Measurements from ENCODE around the gene PTPRK.
"Not testable (repeated sequence)": the region's sequence is repeated elsewhere in the genome, so short reads cannot be mapped to it uniquely, and the experiment has no call there.

Gene PTPRK

DNA sequence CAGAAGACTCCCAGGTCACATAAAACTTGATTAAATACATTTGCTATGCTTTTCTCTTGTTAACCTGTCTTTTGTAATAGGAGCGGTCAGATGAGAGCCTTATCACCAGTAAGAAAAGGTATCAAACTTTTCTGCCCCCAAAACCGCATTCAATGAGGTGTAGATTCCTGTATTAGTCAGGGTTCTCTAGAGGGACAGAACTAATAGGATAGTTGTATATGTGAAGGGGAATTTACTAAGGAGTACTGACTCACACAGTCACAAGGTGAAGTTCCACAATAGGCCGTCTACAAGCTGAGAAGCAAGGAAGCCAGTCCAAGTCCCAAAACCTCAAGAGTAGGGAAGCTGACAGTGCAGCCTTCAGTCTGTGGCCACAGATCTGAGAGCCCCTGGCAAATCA is 32.7 kb downstream of the PTPRK start:
- no peak for DNase-seq

- no peak for DNase-seq
These were observed 33.3 kb downstream of the PTPRK start for GRCh38 chr6:128487055-128487454.

DNA sequence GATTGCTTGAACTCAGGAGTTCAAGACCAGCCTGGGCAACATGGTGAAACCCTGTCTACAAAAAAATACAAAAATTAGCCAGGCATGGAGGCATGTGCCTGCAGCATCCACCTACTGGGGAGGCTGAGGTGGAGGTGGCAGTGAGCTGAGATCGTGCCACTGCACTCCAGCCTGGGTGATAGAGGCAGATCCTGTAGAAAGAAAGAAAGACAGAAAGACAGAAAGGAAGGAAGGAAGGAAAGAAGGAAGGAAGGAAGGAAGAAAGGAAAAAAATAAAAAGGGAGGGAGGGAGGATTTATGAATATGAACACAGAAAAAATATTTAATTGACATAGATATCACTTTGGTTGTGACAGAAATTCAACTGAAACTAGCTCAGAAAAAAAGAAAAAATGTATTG is 33.8 kb downstream of the PTPRK start:
- DNase-seq, result not testable (repeated sequence)

GRCh38 chr6:128483472-128484135 is 36.8 kb downstream of the PTPRK start:
- DNase-seq, result no peak

DNA sequence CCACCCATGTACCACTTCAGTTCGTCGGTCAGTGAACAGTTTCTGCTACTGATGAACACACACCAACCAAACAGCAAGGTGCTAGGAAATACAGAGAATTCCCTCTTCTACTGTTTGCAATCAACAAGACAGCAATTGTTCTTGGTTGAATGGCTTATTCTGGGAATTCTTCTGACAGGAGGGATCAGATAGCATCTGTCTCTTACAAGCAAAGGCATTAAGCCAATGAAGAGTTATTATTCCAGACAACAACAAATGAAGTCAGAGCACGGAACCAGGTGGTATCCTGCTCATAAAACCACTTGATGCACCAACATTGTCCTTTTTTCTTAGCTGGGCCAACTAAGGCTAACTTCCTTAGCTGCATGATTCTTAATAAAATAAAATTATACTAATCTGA is 37.8 kb downstream of the PTPRK start:
- no peak for DNase-seq

DNA sequence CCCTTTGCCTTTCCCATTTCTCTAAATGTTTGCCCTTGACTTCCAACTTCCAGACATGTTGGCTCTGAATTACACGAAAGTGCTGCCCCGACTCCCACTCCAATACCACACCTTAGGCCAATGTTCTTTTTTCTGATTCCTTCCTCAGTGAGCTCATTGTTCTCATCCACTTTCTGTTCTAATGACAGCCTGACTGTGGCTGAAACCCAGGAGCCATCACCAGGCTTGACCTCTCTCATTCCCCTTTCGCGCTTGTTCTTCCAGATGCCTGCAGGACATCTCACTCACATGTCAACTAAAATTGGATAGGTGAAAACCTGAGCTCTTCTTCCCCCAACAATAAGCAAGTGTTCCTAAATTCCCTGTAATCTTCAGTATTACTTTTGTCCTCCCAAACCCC is 40.4 kb downstream of the PTPRK start:
- DNase-seq, result no peak

DNA sequence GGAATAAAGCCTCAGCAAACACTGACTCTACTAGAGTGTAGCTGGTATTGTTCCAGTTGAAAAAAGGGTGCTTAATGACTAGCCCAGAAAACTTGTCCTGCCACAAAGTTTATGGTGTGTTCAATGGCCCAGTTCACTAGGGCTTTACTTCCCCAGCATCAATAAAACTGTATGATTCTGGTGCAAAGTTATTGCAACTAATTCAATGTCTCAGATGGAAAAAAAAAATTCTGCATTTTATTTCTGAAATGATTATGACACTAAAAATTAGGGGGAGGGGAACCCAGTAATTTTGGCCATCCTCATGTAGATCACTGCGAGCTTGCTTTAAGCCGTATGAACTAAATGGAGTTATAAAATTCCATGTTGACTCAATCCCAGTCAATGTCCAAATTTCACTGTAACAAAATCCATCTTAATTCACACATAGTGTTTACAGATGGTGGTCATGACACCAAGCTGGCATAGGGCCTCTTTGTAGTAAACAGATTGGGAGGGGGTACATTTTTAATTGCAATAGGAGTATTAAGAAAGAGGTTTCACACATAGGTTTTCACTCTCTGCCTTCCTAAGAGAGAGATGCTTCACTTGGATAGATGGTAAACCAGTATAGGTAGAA is 41.2 kb downstream of the PTPRK start:
- DNase-seq, result no peak

GRCh38 chr6:128478230-128479047 is 42.0 kb downstream of the PTPRK start:
- DNase-seq, result no peak

GRCh38 chr6:128474933-128475332 is 45.5 kb downstream of the PTPRK start:
- no peak for DNase-seq

GRCh38 chr6:128474481-128474880 is 45.9 kb downstream of the PTPRK start:
- DNase-seq, result no peak

GRCh38 chr6:128471907-128472306 is 48.5 kb downstream of the PTPRK start:
- no peak for DNase-seq

GRCh38 chr6:128465368-128466343 is 54.7 kb downstream of the PTPRK start:
- DNase-seq, result no peak

GRCh38 chr6:128464790-128465189 is 55.6 kb downstream of the PTPRK start:
- no peak for DNase-seq

DNA sequence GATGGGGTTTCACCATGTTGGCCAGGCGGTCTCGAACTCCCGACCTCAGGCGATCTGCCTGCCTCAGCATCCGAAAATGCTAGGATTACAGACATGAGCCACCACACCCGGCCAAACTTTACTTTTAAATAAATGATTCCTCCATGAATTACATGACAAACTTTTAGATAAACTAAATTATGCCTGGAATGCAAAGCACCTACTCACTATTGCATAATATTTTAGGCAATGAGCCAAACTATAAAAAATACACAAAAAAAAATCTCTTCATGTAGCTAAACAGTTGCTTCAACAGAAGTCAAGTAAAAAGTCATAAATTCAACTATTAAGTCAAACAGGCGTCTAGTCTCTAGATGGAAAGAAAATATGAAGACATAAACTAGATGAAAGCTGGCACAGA is 56.5 kb downstream of the PTPRK start:
- no peak for DNase-seq

- DNase-seq, result no peak
These were observed 58.9 kb downstream of the PTPRK start for GRCh38 chr6:128461501-128461900.

DNA sequence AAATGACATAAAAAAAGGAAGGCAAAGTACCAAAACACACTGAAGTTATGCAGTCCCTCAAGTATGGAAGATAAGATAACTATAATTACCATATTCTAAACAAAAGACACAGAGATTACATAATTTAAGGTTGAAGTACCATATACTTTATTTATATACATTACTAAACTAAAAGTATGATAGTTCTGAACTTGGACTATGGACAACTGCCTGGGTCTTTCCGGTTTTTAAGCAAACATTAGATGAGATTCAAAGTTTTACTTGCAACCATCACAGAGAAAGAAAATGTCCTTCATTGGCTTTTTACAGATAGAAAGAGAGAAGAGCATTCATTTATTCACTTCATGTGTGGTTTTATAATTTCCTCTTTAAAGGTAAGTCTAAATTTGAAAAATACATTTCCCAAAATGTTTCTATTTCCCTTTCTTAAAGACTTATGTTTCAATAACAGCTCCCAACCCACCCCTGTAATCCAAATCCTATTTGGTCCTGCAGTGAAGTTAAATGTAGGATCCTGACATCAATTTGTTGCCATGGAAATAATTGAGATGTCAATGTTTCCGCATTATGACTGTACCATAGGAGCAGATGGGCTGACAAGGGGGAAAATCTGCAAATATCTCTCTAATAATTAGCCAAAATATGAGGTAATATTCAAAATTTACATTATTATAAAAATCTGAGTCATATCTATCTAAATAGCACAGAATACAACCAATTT is 63.7 kb downstream of the PTPRK start:
- no peak for DNase-seq

DNA sequence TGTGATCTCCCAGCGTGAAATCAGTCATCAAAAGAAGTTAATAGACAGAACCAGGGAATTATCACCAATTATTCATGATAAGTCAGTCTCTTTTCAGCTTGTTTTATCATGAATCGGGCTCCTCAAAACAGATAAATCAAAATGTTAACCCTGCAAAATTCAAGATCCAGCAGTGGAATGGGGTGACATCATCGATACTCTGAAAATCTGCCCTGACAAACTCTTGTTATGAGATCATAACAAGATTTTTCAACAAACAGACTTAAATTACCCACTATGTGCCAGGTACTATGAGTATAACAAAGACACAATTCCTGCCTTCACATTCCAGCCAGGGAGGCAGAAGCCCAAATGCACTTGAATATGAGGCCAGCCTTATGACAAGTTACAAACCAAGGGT is 64.4 kb downstream of the PTPRK start:
- DNase-seq, result no peak

DNA sequence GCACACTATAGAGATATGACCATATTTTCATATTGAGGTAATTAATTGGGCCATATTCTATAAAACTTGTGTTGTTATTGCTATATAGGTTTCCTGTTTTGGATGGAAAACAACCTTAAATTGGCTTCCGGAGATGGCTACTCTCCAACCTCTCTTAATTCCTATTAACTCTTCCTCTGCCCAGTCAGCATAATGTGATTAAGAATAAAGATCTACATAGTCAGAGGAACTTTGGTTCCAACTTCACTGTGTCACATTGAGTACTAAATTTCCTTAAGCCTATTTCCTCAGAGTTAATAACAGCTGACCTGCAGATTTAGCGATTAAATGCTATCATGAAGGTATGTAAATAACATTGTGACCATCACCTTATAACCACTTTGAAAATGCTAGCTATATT is 67.7 kb downstream of the PTPRK start:
- DNase-seq, result no peak

GRCh38 chr6:128446497-128446896 is 73.9 kb downstream of the PTPRK start:
- DNase-seq, result no peak

DNA sequence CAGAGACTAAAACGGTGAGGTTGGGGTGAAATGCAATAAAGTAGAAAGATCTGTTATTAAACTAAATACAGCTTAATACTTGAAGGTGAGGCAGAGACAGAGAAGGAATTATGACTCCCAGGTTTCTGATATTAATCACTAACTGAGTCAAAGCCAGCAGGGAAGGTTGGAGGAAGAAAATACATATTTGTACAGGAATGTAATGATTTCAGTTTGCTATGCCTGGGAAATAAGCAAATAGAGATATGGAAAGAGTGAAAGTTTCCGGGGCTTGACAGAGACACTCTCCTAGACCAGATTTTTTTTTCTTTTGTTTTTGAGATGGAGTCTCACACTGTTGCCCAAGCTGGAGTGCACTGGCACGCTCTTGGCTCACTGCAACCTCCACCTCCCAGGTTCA is 76.8 kb downstream of the PTPRK start:
- no peak for DNase-seq

GRCh38 chr6:128439627-128440026 is 80.8 kb downstream of the PTPRK start:
- DNase-seq, result no peak

- no peak for DNase-seq
These were observed 82.0 kb downstream of the PTPRK start for GRCh38 chr6:128438393-128438792.
